ENCODE data around the gene FOXP4.

The FOXP4 gene

DNA sequence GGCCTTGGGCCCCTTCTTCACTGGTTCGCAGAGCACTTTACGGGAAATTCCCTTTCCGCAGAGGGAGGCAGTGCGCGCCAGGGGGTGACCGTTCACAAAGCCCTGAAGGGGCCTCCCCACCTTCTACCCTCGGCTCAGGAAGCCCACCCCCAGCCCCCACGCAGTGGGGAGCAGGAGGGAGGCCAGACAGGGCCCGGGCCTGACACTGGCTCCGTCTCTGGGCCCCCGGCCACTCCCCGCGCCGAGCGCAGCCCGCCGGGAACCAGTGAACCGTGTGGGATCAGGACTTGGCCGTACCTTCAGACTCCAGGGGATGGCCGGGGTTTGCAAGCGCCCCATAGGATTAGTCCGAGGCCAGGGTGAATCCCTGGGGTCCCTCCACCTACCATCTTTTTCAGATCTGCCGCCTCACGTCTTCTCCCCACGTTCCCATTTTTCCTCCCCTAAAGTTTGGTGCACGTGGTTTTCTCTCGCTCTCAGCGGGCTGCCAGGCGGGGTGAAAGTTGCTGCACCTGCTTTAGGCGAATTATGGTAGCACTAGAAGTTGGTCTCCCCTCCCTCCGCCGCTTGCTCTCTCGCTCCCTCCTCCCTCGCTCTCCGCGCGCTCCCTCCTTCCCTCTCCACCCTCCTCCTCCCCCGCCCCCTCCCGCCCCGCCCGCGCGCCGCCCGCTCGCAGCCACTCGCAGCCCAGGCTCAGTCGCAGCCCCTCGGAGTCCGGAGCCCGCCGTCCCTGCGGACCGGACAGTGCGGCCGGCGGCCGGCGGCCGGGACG, at the start of gene FOXP4:
FOXP4 (plus strand) TSS at position 679 of the 772 bp plus-strand sequence. CDS start 19,380 bp downstream, outside the sequence.
- peak; percentile 92 for DNase-seq (ENCODE audit: low spot score)

DNA sequence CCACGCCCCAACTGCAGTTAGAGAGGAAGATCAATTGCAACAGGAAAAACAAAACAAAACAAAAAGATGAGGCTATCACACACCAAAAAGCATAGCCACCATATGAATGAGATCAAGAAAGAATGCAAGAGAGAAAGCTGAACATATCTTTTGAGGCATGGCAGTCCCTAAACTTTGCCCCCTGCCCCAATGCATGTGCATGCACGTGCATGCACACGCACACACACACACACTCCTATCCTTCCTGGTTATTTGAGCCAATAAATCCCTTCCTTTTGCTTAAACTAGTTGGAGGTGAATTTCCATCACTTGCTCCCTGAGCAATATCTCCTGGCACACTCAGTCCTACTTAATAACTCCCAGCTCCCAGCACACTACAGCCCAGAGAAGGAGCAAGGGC, 48.6 kb upstream of the FOXP4 start:
- DNase-seq (ENCODE audit: low spot score) = no peak

GRCh38 chr6:41497994-41498393, 48.2 kb upstream of the FOXP4 start:
- no peak for DNase-seq (ENCODE audit: low spot score)

DNA sequence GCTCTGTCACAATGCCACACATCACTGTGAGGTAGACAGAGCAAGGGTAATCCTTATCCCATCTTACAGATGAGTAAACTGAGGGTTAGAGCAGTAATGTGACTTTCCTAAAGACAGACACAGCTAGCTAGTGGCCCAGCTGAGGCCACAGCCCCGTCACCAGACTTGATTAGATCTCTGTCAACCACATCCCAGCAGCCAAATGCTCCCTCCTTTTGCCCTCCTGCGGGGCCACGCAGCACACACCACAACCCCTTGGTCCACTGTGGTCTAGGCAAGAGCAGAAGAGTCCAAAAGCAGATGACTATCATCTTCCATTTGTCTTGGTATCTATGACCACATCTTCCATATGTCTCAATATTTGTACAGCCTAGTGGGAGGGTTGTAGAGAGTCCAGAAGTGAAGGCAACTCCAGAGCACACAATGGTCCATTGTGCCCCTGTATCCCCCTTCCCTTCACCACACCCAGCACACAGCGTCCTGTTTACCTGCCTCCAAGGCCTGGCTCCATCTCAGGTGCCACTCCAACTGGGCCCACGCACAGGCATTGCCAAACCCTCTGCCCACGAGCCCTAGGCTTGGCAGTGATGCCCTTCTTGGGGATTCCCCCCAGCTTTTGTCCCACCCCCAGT, 47.1 kb upstream of the FOXP4 start:
- no peak for DNase-seq (ENCODE audit: low spot score)

- DNase-seq (ENCODE audit: low spot score) = no peak
These were observed 45.6 kb upstream of the FOXP4 start for GRCh38 chr6:41500561-41500960.

DNA sequence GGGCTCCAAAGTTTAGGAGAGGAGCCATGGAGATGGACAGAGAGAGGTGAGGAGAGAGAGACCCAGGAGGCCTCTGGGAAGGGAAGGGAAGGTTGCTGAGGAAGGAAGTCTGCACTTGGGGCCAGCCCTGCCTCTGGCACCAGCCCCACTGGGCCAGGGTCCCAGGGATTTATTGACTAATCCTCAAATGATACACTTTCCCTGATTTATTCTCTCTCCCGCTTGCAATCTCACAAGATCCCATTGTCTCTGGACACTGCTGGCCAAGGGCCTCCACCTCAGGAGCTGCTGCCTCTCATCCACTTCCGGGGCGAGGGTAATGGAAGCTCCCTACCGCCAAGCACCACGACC, 43.6 kb upstream of the FOXP4 start:
- no peak for DNase-seq (ENCODE audit: low spot score)

- no peak for DNase-seq (ENCODE audit: low spot score)
These were observed 43.1 kb upstream of the FOXP4 start for GRCh38 chr6:41502917-41503671.

GRCh38 chr6:41503827-41504465, 42.2 kb upstream of the FOXP4 start:
- no peak for DNase-seq (ENCODE audit: low spot score)

DNA sequence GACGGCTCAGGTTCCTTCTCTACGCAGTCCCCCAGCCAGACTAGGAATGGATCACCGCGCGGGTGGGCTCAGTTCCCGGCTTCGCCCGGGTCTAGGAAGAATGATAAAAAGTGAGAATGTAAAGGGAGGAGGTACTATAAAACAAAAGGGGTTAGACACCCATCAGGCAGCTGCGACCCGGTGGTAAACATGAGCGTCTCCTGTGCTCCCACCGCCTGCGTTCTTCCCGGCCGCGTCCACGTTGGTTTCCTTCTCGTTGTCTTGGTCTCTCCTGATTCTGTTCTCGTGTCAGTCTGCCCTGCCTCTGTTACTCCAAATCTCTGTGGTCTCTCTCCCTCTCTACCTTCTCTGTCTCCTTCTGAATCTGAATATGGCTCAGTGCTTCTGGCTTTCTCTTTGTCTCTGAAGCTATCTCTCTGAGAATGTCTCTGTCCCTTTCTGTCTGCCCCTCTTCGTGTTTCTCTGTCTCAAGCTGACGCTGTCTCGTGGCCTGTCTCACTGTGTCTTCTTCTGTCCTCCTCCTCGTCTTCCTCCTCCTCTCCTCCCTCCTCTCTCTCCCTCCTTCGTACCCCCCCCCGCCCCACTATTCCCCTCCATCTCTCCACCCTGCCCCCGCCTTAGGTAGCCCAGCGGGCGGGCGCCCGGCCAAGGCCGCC, 41.6 kb upstream of the FOXP4 start:
- no peak for DNase-seq (ENCODE audit: low spot score)

DNA sequence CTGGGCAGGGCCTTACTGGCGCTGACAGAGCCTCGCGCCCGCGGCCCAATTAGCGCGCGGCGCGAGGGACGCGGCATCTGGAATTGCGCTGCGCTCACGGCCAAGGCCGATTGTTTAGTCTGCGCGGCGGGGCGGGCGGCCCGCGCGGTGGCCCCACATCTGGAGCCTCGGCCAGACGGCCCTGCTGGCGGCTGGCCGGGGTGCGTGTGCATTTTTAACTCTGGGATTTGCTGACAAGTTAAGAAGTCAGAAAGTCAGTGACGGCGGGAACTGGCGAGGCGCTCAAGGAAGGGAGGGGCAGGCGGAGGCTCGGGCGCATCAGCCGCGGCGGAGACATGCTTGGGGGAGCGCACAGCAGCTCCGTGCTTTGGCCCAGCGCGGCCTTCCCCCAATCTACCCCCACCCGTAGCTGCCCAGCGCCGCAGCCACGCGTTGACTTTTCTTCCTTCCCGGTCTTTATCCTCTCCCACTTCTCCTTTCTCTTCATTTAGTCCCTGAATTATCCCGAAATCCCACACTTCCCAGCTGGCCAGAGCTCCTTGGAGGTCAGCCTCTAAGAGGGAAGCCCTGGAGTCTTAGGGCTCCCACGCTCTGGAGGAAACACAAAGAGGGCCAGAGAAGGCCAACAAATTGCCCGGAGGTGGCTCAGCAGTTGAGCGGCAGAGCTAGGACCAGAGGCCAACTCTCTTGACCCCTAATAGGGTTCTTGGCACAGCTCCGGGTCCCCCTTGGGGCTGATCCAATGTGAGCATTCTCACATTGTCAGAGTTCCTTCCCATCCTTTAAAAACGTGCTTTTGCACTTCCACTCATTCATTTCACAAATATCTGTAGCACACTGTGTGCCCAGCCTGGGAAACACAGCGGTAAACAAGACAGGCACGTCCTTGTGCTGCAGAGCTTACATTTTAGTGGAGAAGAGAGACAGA, 40.8 kb upstream of the FOXP4 start:
- DNase-seq (ENCODE audit: low spot score) = peak; percentile 40

DNA sequence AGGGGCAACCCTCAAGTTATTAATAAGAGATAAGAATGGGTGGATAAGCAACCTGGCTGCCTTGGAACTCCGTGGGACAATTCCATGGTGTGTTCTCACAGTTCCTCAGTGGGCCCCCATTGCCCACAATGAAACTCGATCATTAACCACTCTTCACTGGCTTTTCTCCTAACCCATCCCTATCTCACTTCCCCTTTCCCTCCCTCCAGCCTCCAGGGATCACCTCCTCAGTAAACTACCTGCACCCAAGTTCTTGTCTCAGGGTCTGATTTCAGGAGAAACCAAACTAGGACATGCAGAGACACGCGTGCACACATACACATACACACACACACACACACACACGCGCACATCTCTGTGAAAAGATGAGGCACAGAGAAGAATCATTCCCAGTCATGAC, 37.7 kb upstream of the FOXP4 start:
- DNase-seq (ENCODE audit: low spot score) = no peak

DNA sequence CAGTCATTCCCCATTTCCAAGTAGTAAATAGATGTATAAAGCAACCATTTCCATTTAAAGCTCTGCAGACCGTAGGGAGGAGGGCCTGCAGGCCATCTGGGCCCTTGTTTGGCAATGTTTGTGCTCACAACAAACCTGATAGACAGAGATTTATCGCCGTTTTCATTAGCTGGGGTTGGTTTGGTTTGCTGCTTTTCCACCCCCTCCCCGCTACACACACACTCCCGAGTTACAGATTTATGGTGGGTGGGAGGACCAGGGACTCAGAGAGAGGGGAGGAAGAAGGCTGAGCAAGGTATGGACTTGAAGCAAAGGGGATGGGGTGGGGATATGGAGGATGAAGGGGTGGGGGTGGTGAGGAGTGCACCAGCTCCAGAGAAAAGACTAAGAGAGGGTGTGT, 36.6 kb upstream of the FOXP4 start:
- no peak for DNase-seq (ENCODE audit: low spot score)

DNA sequence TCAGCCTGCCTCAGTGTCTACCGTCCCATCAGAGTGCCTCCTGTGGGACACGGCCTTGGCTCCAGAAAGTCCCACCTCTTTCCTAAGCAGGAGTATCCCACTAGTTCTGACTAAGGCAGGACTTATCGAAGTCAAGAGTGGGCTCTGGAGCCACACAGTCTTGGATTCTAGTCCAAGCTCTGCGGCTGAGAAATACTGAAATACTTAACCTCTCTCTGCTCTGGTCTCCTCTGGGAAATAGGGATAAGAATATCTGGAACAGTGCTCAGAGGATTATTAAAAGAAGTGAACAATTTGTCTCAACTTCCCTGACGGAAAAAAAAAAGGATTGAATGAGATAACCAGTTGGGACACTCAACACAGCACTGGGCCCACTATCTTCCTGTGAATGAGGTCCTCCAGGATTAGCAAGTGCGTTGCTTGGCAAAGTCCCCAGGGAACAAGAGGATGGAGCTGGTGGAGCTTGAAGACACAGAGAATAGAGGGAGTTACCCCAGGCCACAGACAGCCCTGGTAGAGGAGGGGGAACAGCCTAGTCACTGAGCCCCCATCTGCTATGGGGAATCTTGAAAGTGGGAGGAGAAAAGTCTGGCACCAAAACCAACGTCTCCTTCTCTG, 34.6 kb upstream of the FOXP4 start:
- DNase-seq (ENCODE audit: low spot score) = no peak

DNA sequence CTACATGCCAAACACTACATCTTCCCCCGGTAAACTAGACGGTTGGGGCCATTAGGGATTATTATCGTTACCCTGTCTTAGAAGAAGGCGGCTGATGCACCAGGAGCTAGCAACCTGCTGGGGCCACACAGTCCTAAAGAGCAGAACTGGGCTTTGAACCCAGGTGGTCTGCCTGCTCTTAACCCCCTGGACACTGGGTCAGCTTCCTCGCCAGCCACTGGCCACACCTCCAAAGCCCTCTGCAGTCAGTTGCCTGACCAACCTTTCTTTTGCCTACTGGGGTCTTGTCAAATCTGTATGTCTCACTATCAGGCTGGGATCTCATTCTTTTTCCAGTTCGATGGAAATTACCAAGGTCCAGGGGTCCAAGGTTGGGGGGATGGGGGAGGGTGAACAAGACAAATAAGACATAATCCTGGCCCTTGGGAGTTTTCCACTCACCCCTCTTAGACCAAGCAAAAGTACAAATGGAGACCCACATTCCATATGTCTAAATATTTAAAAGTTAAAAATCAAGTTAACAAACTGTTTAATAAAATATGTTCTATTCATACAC, 34.0 kb upstream of the FOXP4 start:
- no peak for DNase-seq (ENCODE audit: low spot score)

GRCh38 chr6:41515995-41516394, 30.2 kb upstream of the FOXP4 start:
- DNase-seq (ENCODE audit: low spot score) = no peak

DNA sequence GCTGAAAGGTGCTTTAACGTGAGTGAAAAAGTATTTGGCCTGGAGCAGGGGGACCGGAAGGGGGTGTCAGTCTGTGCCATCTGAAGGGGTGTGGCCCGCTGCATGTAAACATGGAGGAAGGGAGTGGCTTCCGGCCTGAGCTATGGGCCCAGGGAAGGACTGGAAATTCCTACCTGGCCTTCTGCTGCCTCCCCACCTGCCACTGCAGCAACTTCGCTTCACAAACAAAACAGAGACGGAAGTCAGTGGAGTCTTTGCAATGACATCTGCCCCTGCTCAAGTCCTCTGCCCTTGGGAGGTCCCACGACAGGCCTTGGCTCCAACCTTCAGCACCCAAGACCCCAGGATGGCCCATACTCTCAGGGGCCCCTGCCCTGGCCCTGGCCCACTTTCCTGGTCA, 28.1 kb upstream of the FOXP4 start:
- no peak for DNase-seq (ENCODE audit: low spot score)

- no peak for DNase-seq (ENCODE audit: low spot score)
These were observed 26.9 kb upstream of the FOXP4 start for GRCh38 chr6:41519305-41519744.

GRCh38 chr6:41519745-41520699, 26.2 kb upstream of the FOXP4 start:
- DNase-seq (ENCODE audit: low spot score) = no peak
